Measurements from ENCODE around the gene HNRNPA1.
"Not testable (repeated sequence)": the region's sequence is repeated elsewhere in the genome, so short reads cannot be mapped to it uniquely, and the experiment has no call there.

The HNRNPA1 gene

GRCh38 chr12:54325442-54326109, 45.0 kb downstream of the HNRNPA1 start:
- H3K27ac ChIP-seq (ENCODE audit: low read depth, low read length): peak overlapping the region; percentile 89
- H3K27me3 ChIP-seq (ENCODE audit: control insufficient read depth, insufficient read depth, low read length); H3K9me3 ChIP-seq (ENCODE audit: control insufficient read depth, insufficient read depth, low read depth, low read length); H3K36me3 ChIP-seq (ENCODE audit: control insufficient read depth, insufficient read depth, low read length): not testable (repeated sequence)
- peak overlapping the region; percentile 94 for H3K4me3 ChIP-seq (ENCODE audit: low read depth, low read length)
- peaks cover 25% of the 10 kb centered on the region for H3K4me1 ChIP-seq (ENCODE audit: control insufficient read depth, insufficient read depth, low read length)
- peak overlapping the region; percentile 95 for H3K9ac ChIP-seq (ENCODE audit: low read length)

- no peaks in the 10 kb centered on the region for H3K27me3 ChIP-seq (ENCODE audit: control insufficient read depth, insufficient read depth, low read length)
- peak overlapping the region; percentile 7; the same call in 1 of the 2 replicates for H3K4me3 ChIP-seq (ENCODE audit: low read depth, low read length)
- H3K4me1 ChIP-seq (ENCODE audit: control insufficient read depth, insufficient read depth, low read length): peaks cover 29% of the 10 kb centered on the region
- peaks cover 6% of the 10 kb centered on the region; the same call in 1 of the 2 replicates for H3K36me3 ChIP-seq (ENCODE audit: control insufficient read depth, insufficient read depth, low read length)
- no peak overlapping the region; the same call in 1 of the 2 replicates for H3K27ac ChIP-seq (ENCODE audit: low read depth, low read length)
- no peaks in the 10 kb centered on the region for H3K9me3 ChIP-seq (ENCODE audit: control insufficient read depth, insufficient read depth, low read depth, low read length)
- H3K9ac ChIP-seq (ENCODE audit: low read length): peak overlapping the region; percentile 0
Measured at GRCh38 chr12:54328595-54329337, 48.2 kb downstream of the HNRNPA1 start.

GRCh38 chr12:54329759-54330158, 49.2 kb downstream of the HNRNPA1 start:
- H3K4me1 ChIP-seq (ENCODE audit: control insufficient read depth, insufficient read depth, low read length): peaks cover 25% of the 10 kb centered on the region
- no peak overlapping the region for H3K9ac ChIP-seq (ENCODE audit: low read length)

GRCh38 chr12:54330442-54330841, 49.9 kb downstream of the HNRNPA1 start:
- no peak overlapping the region for H3K27ac ChIP-seq (ENCODE audit: low read depth, low read length)

More at GRCh38 chr12:54329759-54330158, 49.2 kb downstream of the HNRNPA1 start:
- Histone ChIP-seq H3K9me3 (ENCODE audit: control insufficient read depth, insufficient read depth, low read depth, low read length) (no peaks in the 10 kb centered on the region), H3K27me3 (ENCODE audit: control insufficient read depth, insufficient read depth, low read length) (no peaks in the 10 kb centered on the region), H3K4me3 (ENCODE audit: low read depth, low read length) (no peak overlapping the region; the same call in 1 of the 2 replicates), H3K36me3 (ENCODE audit: control insufficient read depth, insufficient read depth, low read length) (peaks cover 6% of the 10 kb centered on the region; the same call in 1 of the 2 replicates), H3K27ac (ENCODE audit: low read depth, low read length) (no peak overlapping the region; the same call in 1 of the 2 replicates)

GRCh38 chr12:54331461-54331860, 50.9 kb downstream of the HNRNPA1 start:
- Histone ChIP-seq H3K27ac (ENCODE audit: low read depth, low read length) (no peak overlapping the region), H3K4me1 (ENCODE audit: control insufficient read depth, insufficient read depth, low read length) (peaks cover 25% of the 10 kb centered on the region), H3K9me3 (ENCODE audit: control insufficient read depth, insufficient read depth, low read depth, low read length) (no peaks in the 10 kb centered on the region), H3K4me3 (ENCODE audit: low read depth, low read length) (no peak overlapping the region), H3K27me3 (ENCODE audit: control insufficient read depth, insufficient read depth, low read length) (no peaks in the 10 kb centered on the region), H3K9ac (ENCODE audit: low read length) (no peak overlapping the region), H3K36me3 (ENCODE audit: control insufficient read depth, insufficient read depth, low read length) (peaks cover 6% of the 10 kb centered on the region; the same call in 1 of the 2 replicates)

More at GRCh38 chr12:54330442-54330841, 49.9 kb downstream of the HNRNPA1 start:
- Histone ChIP-seq H3K27me3 (ENCODE audit: control insufficient read depth, insufficient read depth, low read length) (no peaks in the 10 kb centered on the region), H3K4me1 (ENCODE audit: control insufficient read depth, insufficient read depth, low read length) (peaks cover 25% of the 10 kb centered on the region), H3K36me3 (ENCODE audit: control insufficient read depth, insufficient read depth, low read length) (peaks cover 6% of the 10 kb centered on the region; the same call in 1 of the 2 replicates), H3K9ac (ENCODE audit: low read length) (no peak overlapping the region), H3K9me3 (ENCODE audit: control insufficient read depth, insufficient read depth, low read depth, low read length) (no peaks in the 10 kb centered on the region), H3K4me3 (ENCODE audit: low read depth, low read length) (no peak overlapping the region)

- H3K27me3 ChIP-seq (ENCODE audit: control insufficient read depth, insufficient read depth, low read length): no peaks in the 10 kb centered on the region
- no peak overlapping the region for H3K9ac ChIP-seq (ENCODE audit: low read length)
- no peaks in the 10 kb centered on the region for H3K9me3 ChIP-seq (ENCODE audit: control insufficient read depth, insufficient read depth, low read depth, low read length)
- H3K4me1 ChIP-seq (ENCODE audit: control insufficient read depth, insufficient read depth, low read length): peaks cover 33% of the 10 kb centered on the region
- no peak overlapping the region for H3K27ac ChIP-seq (ENCODE audit: low read depth, low read length)
- H3K36me3 ChIP-seq (ENCODE audit: control insufficient read depth, insufficient read depth, low read length): peaks cover 6% of the 10 kb centered on the region; the same call in 1 of the 2 replicates
- H3K4me3 ChIP-seq (ENCODE audit: low read depth, low read length): no peak overlapping the region
Measured at GRCh38 chr12:54333420-54334034, 53.0 kb downstream of the HNRNPA1 start.
